Measurements from ENCODE around the gene PLCL2.

Gene PLCL2

GRCh38 chr3:16844791-16845190 is 40.0 kb upstream of the PLCL2 start:
- H3K27ac ChIP-seq, result no peak overlapping the region

GRCh38 chr3:16846373-16847080 is 38.2 kb upstream of the PLCL2 start:
- no peak overlapping the region for H3K4me3 ChIP-seq (ENCODE audit: low read depth, low read length)
- in situ Hi-C loops (cut with HindIII; ENCODE audit: low pct_ligation_motif_present, low sequenced_read_pairs), result no loop called here

More at GRCh38 chr3:16844791-16845190, 40.0 kb upstream of the PLCL2 start:
- DNase-seq, result no peak
- H3K36me3 ChIP-seq (replicated peaks), result no peaks in the 10 kb centered on the region
- H3K27me3 ChIP-seq (replicated peaks), result no peaks in the 10 kb centered on the region
- in situ Hi-C loops (cut with HindIII; ENCODE audit: low pct_ligation_motif_present, low sequenced_read_pairs), result no loop called here
- TF ChIP-seq CTCF (IDR thresholded peaks at IDR 0.05; ENCODE audit: low read depth, low read length, missing control alignments), result no peak
- H3K4me3 ChIP-seq (ENCODE audit: low read depth, low read length), result no peak overlapping the region

GRCh38 chr3:16848007-16848406 is 36.7 kb upstream of the PLCL2 start:
- H3K4me3 ChIP-seq (ENCODE audit: low read depth, low read length), result no peak overlapping the region
- no peak overlapping the region for H3K27ac ChIP-seq
- no peak for DNase-seq
- in situ Hi-C loops (cut with HindIII; ENCODE audit: low pct_ligation_motif_present, low sequenced_read_pairs), result no loop called here
- H3K36me3 ChIP-seq (replicated peaks), result no peaks in the 10 kb centered on the region
- no peaks in the 10 kb centered on the region for H3K27me3 ChIP-seq (replicated peaks)
- TF ChIP-seq CTCF (IDR thresholded peaks at IDR 0.05; ENCODE audit: low read depth, low read length, missing control alignments), result no peak

More at GRCh38 chr3:16846373-16847080, 38.2 kb upstream of the PLCL2 start:
- Histone ChIP-seq H3K27ac (no peak overlapping the region), H3K27me3 (replicated peaks) (no peaks in the 10 kb centered on the region), H3K36me3 (replicated peaks) (no peaks in the 10 kb centered on the region)
- DNase-seq, result no peak
- TF ChIP-seq CTCF (IDR thresholded peaks at IDR 0.05; ENCODE audit: low read depth, low read length, missing control alignments), result no peak

DNA sequence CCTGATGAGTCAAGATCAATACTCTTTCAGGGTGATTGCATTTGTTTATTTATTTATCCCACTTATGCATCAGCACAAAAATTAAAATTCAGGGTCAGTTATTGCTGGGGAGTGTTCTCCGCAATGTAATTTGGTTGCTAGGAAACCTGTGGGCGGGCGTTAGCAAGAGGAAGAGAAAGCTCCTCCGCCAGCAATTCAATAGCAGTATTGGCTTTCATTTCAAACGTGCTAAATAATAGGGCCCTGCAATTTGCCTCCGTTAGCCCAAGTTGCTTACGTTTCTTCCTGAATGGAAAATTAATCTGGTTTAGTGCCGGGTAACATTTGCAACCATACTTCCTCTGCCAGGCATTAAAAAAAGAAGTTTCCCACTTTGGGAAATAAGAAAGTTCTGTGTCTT is 35.5 kb upstream of the PLCL2 start:
- H3K27me3 ChIP-seq (replicated peaks), result no peaks in the 10 kb centered on the region
- H3K4me3 ChIP-seq (ENCODE audit: low read depth, low read length), result peak overlapping the region; percentile 29
- in situ Hi-C loops (cut with HindIII; ENCODE audit: low pct_ligation_motif_present, low sequenced_read_pairs), result no loop called here
- H3K27ac ChIP-seq, result no peak overlapping the region
- peak; percentile 55 for DNase-seq
- TF ChIP-seq CTCF (IDR thresholded peaks at IDR 0.05; ENCODE audit: low read depth, low read length, missing control alignments), result no peak
- no peaks in the 10 kb centered on the region for H3K36me3 ChIP-seq (replicated peaks)

GRCh38 chr3:16849795-16850194 is 35.0 kb upstream of the PLCL2 start:
- DNase-seq, result peak; percentile 62
- no peak for TF ChIP-seq CTCF (IDR thresholded peaks at IDR 0.05; ENCODE audit: low read depth, low read length, missing control alignments)
- in situ Hi-C loops (cut with HindIII; ENCODE audit: low pct_ligation_motif_present, low sequenced_read_pairs), result no loop called here
- no peaks in the 10 kb centered on the region for H3K36me3 ChIP-seq (replicated peaks)
- no peaks in the 10 kb centered on the region for H3K27me3 ChIP-seq (replicated peaks)
- no peak overlapping the region for H3K4me3 ChIP-seq (ENCODE audit: low read depth, low read length)
- H3K27ac ChIP-seq, result no peak overlapping the region

DNA sequence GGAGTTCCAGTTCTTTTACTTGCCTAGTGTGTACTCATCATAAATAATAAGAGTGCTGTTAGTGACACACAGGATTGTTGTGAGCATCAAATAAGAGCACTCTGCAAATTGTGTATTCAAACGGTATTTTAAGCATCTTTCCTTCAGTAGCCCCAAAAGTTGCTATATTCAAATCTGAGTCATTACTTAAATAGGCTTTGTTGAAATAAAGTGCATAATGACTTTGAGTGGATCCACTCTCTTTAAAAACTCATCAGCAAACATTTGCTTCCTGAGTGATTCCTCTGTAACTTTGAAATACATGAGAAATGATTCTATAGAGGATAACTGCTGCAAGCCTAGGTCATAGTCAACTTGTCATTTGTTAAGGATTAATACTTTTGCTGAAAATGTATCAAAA is 29.3 kb upstream of the PLCL2 start:
- Histone ChIP-seq H3K4me3 (ENCODE audit: low read depth, low read length) (no peak overlapping the region), H3K27ac (no peak overlapping the region)
- no peak for TF ChIP-seq CTCF (IDR thresholded peaks at IDR 0.05; ENCODE audit: low read depth, low read length, missing control alignments)

More for the DNA sequence above, 29.3 kb upstream of the PLCL2 start:
- Histone ChIP-seq H3K27me3 (replicated peaks) (no peaks in the 10 kb centered on the region), H3K36me3 (replicated peaks) (no peaks in the 10 kb centered on the region)
- DNase-seq, result no peak
- in situ Hi-C loops (cut with HindIII; ENCODE audit: low pct_ligation_motif_present, low sequenced_read_pairs), result no loop called here

Data from brain microvascular endothelial cell (primary cell).